HEK293 (cell line): ENCODE results near the gene PROK1.

Experiments used
- KLF16 ChIP-seq: fragments of 450-650 bp; formaldehyde crosslinking; IDR thresholded peaks from 2 replicates; pipeline ENCODE4 v1.5.1; 2017; ENCODE audit warnings: missing biosample characterization, missing genetic modification characterization
- PBX3 ChIP-seq: sonication (generic); formaldehyde crosslinking; IDR thresholded peaks from 2 replicates; pipeline ENCODE4 v1.8.1; 2022; ENCODE audit warnings: mild to moderate bottlenecking, moderate library complexity, missing genetic modification reagents
- ZBTB10 ChIP-seq: fragments of 450-650 bp; formaldehyde crosslinking; IDR thresholded peaks from 2 replicates; pipeline ENCODE4 v1.5.1; 2016; ENCODE audit warnings: missing biosample characterization, missing genetic modification characterization
- ZBTB8A ChIP-seq: fragments of 450-650 bp; formaldehyde crosslinking; IDR thresholded peaks from 2 replicates; pipeline ENCODE4 v1.5.1; 2016; ENCODE audit warnings: missing biosample characterization, missing genetic modification characterization
- ZNF747 ChIP-seq: fragments of 450-650 bp; formaldehyde crosslinking; IDR thresholded peaks from 2 replicates; pipeline ENCODE4 v1.5.1; 2016; ENCODE audit warnings: missing biosample characterization, missing genetic modification characterization
- ZNF768 ChIP-seq: fragments of 450-650 bp; formaldehyde crosslinking; IDR thresholded peaks from 2 replicates; pipeline ENCODE4 v1.5.1; 2018; ENCODE audit warnings: missing biosample characterization, mild to moderate bottlenecking, missing genetic modification characterization
- TF ChIP-seq, protein P1 (sequence below): fragments of 450-650 bp; formaldehyde crosslinking; IDR thresholded peaks from 2 replicates; pipeline ENCODE4 v1.5.1; 2016; ENCODE audit warnings: missing biosample characterization, missing genetic modification characterization

GRCh38 chr1:110489973-110490542 lies 39.1 kb downstream of the PROK1 start:
- TF ChIP-seq, protein P1, sequence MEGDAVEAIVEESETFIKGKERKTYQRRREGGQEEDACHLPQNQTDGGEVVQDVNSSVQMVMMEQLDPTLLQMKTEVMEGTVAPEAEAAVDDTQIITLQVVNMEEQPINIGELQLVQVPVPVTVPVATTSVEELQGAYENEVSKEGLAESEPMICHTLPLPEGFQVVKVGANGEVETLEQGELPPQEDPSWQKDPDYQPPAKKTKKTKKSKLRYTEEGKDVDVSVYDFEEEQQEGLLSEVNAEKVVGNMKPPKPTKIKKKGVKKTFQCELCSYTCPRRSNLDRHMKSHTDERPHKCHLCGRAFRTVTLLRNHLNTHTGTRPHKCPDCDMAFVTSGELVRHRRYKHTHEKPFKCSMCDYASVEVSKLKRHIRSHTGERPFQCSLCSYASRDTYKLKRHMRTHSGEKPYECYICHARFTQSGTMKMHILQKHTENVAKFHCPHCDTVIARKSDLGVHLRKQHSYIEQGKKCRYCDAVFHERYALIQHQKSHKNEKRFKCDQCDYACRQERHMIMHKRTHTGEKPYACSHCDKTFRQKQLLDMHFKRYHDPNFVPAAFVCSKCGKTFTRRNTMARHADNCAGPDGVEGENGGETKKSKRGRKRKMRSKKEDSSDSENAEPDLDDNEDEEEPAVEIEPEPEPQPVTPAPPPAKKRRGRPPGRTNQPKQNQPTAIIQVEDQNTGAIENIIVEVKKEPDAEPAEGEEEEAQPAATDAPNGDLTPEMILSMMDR (tag by site-specific recombination): no peak
- no peak for TF ChIP-seq ZBTB10 (tag by site-specific recombination)
- TF ChIP-seq ZNF768 (tag by site-specific recombination): no peak
- TF ChIP-seq ZBTB8A: no peak
- no peak for TF ChIP-seq PBX3 (CRISPR knock-in tag)
- TF ChIP-seq ZNF747 (tag by site-specific recombination): no peak
- no peak for TF ChIP-seq KLF16 (tag by site-specific recombination)
